Measurements from ENCODE around the gene RNF151.

RNF151 gene

GRCh38 chr16:1993731-1994131 is 27.1 kb downstream of the RNF151 start:
- no peak for DNase-seq

GRCh38 chr16:1997494-1998359 is 31.1 kb downstream of the RNF151 start:
- DNase-seq: no peak

GRCh38 chr16:1998360-1998835 is 31.7 kb downstream of the RNF151 start:
- DNase-seq: no peak

- no peak for DNase-seq
Observed at GRCh38 chr16:1998852-1999801, 32.5 kb downstream of the RNF151 start.

GRCh38 chr16:1999866-2000514 is 33.3 kb downstream of the RNF151 start:
- no peak for DNase-seq

- DNase-seq: no peak
Observed at GRCh38 chr16:2001035-2001434, 34.4 kb downstream of the RNF151 start.

GRCh38 chr16:2001456-2002355 is 35.0 kb downstream of the RNF151 start:
- no peak for DNase-seq

- DNase-seq: no peak
Observed at GRCh38 chr16:2002406-2003230, 36.0 kb downstream of the RNF151 start.

- no peak for DNase-seq
Observed at GRCh38 chr16:2003231-2003826, 36.7 kb downstream of the RNF151 start.

GRCh38 chr16:2003827-2004641 is 37.4 kb downstream of the RNF151 start:
- peak; percentile 46 for DNase-seq

GRCh38 chr16:2004795-2005517 is 38.3 kb downstream of the RNF151 start:
- no peak for DNase-seq

GRCh38 chr16:2005646-2006045 is 39.0 kb downstream of the RNF151 start:
- no peak for DNase-seq

- DNase-seq: no peak
Observed at GRCh38 chr16:2006317-2006716, 39.7 kb downstream of the RNF151 start.

- DNase-seq: no peak
Observed at GRCh38 chr16:2007081-2007836, 40.6 kb downstream of the RNF151 start.

GRCh38 chr16:2008009-2008526 is 41.4 kb downstream of the RNF151 start:
- no peak for DNase-seq

- no peak for DNase-seq
Observed at GRCh38 chr16:2008631-2009163, 42.0 kb downstream of the RNF151 start.

GRCh38 chr16:2009164-2009711 is 42.6 kb downstream of the RNF151 start:
- no peak for DNase-seq
